T-helper 22 cell (primary cell): Measurements from ENCODE around the gene CD79A.
A peak's percentile ranks its signal among the peaks of the same experiment; 100 is the strongest.

Source experiments
- DNase-seq: peaks from one replicate; pipeline ENCODE4 v3.0.0-alpha.2; 2020; ENCODE audit warnings: low read depth

The CD79A gene

GRCh38 chr19:41883821-41884733 is 7.0 kb downstream of the CD79A start:
- DNase-seq: peak; percentile 66

- DNase-seq: peak; percentile 63
Observed at GRCh38 chr19:41886761-41887710, 10.0 kb downstream of the CD79A start.

- DNase-seq: peak; percentile 75
Observed at GRCh38 chr19:41887711-41888382, 10.8 kb downstream of the CD79A start.

GRCh38 chr19:41888926-41889325 is 11.8 kb downstream of the CD79A start:
- no peak for DNase-seq

GRCh38 chr19:41889896-41890295 is 12.8 kb downstream of the CD79A start:
- no peak for DNase-seq

GRCh38 chr19:41890936-41891335 is 13.9 kb downstream of the CD79A start:
- DNase-seq: no peak

- no peak for DNase-seq
Observed at GRCh38 chr19:41892173-41892902, 15.3 kb downstream of the CD79A start.

- DNase-seq: no peak
Observed at GRCh38 chr19:41893899-41894298, 16.8 kb downstream of the CD79A start.

- DNase-seq: no peak
Observed at GRCh38 chr19:41894350-41894749, 17.3 kb downstream of the CD79A start.

GRCh38 chr19:41895745-41896580 is 18.9 kb downstream of the CD79A start:
- DNase-seq: no peak

- DNase-seq: no peak
Observed at GRCh38 chr19:41896581-41896942, 19.5 kb downstream of the CD79A start.

- DNase-seq: no peak
Observed at GRCh38 chr19:41897181-41897580, 20.1 kb downstream of the CD79A start.

- no peak for DNase-seq
Observed at GRCh38 chr19:41897820-41898219, 20.7 kb downstream of the CD79A start.

- no peak for DNase-seq
Observed at GRCh38 chr19:41898235-41898634, 21.2 kb downstream of the CD79A start.

- no peak for DNase-seq
Observed at GRCh38 chr19:41901707-41902360, 24.8 kb downstream of the CD79A start.

- DNase-seq: no peak
Observed at GRCh38 chr19:41902594-41902993, 25.5 kb downstream of the CD79A start.

- DNase-seq: no peak
Observed at GRCh38 chr19:41903193-41903953, 26.3 kb downstream of the CD79A start.

GRCh38 chr19:41904118-41904870 is 27.2 kb downstream of the CD79A start:
- no peak for DNase-seq
